HG03097 (cell line): Measurements from ENCODE around the gene KCNK7.
"Not testable (repeated sequence)": the region's sequence is repeated elsewhere in the genome, so short reads cannot be mapped to it uniquely, and the experiment has no call there.

Experiments
- ATAC-seq: cut with Tn5 transposase; IDR thresholded peaks from one replicate; pipeline ENCODE4 v1.9.1; 2021; ENCODE audit not compliant: unreplicated experiment, low FRiP score

KCNK7 gene, protein sequence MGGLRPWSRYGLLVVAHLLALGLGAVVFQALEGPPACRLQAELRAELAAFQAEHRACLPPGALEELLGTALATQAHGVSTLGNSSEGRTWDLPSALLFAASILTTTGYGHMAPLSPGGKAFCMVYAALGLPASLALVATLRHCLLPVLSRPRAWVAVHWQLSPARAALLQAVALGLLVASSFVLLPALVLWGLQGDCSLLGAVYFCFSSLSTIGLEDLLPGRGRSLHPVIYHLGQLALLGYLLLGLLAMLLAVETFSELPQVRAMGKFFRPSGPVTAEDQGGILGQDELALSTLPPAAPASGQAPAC

DNA sequence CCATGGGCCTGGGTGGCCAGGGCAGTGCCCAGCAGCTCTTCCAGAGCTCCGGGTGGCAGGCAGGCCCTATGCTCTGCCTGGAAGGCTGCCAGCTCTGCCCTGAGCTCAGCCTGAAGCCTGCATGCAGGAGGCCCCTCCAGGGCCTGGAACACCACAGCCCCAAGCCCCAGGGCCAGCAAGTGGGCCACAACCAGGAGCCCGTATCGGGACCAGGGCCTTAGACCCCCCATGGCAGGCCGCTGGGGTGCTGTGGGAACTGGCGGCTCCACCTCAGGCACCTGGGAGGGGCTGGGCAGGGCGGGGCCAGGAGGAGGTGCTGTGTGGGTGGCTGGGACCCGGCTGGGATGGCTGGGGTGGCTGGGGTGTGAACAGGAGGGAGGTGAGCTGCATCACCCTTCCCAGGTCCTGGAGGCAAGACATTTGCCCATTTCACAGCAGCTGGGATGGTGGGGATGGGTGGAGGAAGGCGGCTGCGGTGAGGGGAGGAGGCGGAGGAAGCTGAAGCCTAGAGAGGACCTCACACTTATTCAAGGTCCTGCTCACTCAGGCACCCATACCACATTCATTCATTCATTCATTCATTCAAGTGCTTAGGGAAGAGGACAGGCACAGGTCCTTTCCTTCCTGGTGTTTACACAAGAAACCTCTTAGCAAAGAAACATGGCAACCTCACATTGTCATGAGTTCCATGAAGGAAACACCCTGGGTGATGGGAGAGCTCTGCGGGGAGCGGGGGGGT lies at the start of gene KCNK7:
Gene KCNK7 (minus strand): TSS at position 258 of the 739 bp plus-strand sequence. CDS start 28 bp downstream, at position 230.
- ATAC-seq = no peak

DNA sequence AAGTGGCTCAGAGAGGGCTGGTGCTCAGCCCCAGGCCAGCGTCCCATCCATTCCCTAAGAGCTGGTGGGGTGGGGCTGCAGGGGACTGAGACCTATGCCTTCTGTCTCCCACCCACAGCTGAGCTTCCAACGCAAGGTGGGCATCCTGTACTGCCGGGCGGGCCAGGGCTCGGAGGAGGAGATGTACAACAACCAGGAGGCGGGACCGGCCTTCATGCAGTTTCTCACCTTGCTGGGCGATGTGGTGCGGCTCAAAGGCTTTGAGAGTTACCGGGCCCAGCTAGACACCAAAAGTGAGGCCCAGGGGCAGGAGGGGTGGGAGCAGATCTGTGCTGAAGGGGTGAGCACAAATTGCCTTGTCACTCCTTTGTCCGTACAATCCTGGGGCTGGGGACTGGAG lies 49.2 kb upstream of the KCNK7 start:
- no peak for ATAC-seq

DNA sequence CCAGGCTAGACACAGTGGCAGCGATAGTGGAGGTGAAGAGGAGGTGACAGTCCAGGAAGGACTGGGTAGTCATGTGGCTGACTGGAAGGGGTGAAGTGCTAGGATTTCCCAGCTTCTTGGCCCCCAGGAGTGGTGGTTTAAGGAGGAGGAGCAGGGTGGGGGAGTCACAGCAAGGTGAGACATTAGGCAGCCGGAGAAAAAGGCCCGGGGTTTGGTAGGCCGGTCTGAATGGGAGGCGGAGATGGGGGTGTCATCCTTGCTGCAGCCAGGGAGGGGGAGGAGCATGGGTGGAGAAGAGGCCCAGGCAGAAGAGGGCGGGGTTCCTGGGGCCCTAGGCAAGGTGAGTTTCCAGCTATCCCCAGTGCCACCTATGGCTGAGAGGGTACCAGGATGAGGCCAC lies 48.4 kb upstream of the KCNK7 start:
- ATAC-seq = no peak

DNA sequence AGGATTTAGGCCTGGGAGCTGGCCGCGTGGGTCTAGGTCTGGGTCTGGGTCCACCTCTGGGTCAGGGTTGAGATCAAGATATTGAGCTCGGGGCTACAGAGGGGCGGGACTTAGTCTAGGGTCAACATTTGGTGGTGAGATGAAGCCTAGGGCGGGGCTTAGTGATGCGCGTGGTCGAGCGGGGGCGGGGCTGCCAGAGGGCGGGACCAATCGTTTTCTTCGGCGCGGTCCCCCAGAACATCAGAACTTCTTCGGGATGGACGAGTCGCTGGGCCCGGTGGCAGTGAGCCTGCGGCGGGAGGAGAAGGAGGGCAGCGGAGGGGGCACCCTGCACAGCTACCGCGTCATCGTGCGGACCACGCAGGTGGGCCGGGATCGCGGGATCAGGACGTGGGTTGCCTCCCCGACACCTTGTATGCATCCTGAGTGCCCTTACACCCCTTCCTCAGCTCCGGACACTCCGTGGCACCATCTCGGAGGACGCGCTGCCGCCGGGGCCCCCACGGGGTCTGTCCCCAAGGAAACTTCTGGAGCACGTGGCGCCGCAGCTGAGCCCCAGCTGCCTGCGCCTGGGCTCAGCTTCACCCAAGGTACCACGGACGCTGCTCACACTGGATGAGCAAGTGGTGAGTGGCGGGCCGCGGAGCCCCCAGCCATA lies 46.5 kb upstream of the KCNK7 start:
- no peak for ATAC-seq

DNA sequence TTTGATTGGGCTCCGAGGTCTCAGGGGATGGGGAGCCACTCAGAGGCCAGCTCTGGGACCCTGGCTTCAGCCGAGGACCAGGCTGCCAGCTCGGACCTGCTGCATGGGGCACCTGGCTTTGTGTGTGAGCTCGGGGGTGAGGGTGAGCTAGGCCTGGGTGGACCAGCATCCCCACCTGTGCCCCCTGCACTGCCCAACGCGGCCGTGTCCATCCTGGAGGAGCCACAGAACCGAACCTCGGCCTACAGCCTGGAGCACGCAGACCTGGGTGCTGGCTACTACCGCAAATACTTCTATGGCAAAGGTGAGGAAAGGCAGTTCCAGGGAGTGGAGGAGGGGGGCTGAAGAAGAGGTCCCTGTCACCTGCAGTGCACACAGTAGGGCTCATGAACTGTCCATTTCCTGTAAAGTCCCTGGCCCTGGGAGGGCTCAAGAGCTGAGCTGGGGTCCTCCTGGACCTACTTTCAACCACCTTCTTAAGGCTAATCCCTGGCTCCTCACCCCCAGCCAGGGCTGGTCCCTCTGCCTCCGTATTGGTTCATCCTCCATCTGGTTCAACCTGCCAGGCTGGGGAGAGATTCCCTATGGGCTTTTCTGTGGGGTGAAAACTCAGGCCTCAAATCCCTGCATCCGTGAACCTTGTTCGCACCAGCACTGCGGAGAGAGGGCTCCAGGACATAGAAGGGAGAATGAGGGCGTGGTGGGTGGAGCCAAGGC lies 45.9 kb upstream of the KCNK7 start:
- ATAC-seq = no peak

DNA sequence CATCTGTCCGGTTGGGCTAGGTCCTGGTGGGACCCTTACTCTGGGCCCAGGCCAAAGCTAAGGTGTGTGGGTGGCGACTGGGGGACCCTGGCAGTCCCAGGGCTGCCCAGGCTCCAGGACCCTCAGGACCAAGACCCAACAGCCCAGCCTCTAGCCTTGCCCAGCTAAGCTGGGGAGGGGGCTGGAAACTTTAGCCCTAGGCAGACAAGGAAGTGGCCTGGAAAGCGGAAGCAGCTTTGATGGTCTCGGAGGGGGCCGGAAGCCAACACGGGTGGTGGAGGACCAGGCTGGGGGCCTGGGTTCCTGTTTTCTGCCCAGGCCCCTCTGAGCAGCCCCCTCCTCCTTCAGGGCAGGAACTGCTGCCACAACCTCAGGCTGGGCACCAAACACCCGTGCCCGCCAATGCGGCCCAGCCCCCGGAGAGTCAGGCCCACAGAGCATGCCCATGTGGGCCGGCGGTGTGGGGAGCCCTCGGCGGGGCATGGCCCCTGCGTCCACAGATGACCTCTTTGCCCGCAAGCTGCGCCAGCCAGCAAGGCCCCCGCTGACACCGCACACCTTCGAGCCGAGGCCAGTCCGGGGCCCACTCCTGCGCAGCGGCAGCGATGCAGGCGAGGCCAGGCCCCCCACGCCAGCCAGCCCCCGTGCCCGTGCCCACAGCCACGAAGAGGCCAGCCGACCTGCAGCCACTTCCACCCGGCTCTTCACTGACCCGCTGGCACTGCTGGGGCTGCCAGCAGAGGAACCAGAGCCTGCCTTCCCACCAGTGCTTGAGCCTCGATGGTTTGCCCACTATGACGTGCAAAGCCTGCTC lies 45.1 kb upstream of the KCNK7 start:
- peak; percentile 1 for ATAC-seq

DNA sequence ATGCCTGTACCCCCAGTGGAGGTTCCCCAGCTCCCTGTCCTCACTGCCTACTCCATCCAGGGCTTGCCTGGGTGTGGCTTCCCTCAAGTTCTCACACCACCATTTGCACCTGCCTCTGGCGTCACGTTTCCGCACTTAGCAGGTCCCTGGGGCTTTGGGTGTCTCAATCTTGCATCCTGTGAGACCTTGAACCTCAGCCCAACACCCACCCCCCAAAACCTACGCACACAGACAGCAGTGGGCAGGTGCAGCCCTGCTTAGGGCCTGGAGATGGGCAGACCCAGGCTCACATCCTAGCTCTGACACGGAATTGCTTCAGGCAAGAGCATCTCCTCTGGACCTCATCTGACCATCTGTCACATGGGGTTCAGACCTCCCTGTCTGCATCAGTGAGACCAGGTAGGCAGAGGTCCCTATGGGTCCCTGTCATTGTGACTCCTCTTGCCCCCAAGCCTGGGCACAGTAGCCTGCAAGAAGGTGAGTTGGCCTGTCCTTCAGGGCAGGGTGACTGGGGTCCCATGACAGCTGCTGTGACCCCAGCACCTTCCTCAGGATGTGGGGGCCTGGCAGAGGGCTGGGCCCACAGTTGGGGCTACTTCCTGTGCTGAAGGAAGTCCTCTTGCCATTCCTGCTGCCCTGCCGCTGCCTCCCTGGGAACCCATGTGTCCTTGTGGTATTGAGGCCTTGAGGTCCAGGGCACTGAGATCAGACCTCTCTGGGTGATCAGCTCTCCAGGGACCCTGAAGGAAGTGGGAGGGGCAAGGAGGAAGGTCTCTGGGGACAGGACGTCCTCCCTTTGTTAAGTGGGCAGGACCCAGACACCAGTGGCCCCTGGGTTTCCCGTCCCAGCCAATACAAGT lies 44.3 kb upstream of the KCNK7 start:
- peak; percentile 33 for ATAC-seq

DNA sequence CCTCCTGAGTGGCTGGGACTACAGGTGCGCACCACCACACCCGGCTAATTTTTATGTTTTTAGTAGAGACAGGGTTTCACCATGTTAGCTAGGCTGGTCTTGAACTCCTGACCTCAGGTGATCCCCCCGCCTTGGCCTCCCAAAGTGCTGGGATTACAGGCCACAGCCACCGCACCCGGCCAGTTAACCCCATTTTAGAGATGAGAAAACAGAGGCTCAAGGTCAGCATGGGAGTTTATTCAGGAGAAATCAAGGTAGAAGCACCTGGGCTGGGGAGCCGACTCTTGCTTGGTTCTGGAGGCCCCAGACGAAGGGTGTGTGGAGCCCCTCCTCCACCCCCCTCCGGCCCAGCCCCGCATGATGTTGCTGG lies 43.6 kb upstream of the KCNK7 start:
- ATAC-seq = not testable (repeated sequence)

DNA sequence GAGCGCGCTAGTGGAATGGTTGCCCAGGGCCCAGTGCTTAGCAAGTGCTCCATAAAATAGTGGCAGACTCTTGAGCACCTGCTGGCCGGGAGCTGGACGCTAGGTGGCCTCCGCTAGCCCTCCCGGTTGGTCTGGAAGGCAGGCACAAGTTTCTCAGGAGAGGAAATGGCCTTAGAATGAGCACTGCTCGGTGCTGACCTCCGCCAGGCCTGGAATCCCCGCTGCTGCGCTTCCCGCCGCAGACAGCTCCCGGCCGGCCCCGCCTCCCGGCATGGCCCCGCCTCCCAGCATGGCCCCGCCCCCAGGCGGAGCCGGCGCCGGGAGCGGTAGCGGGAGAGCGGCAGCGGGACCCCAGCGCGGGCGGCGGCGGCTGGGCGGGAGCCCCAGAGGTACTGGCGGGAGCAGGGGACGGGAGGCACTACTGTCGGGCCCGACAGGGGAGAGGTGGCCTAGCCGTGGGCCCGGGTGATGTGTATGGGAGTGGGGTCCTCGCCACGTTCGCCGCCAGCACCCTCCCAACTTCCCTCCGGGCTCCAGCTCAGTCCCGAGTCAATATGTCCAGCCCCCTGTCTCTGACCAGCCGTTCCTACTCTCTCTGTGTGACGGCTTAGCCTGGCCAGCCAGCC lies 42.3 kb upstream of the KCNK7 start, which contains the start of gene SIPA1:
Gene SIPA1 (plus strand): TSS at position 308 of the 626 bp plus-strand sequence. CDS start 2,821 bp downstream, outside the sequence.
- ATAC-seq = peak; percentile 30

DNA sequence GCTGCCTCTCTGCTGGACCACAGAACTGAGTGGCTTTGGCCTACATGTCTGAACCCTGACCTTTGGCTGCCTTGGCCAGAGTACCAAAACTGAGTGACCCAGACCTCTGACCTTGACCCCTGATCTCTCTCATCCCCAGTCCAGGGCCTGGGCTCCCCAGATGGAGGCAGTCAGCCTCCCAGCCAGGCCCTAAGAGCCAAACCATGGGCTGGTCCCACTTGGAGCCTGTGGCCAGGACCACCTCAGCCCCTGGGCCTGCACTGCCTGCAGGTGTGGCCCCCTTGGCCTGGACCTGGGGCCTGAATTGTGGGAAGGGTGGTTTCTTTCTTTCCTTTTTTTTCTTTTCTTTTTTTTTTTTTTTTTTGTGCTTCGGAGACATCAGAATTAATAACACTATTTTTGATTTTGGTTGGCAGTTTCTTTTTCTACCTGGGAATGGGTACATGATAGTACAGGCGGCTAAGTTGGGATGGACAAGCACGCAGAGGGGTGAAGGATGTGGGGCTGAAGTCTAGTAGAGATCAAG lies 41.5 kb upstream of the KCNK7 start:
- no peak for ATAC-seq

DNA sequence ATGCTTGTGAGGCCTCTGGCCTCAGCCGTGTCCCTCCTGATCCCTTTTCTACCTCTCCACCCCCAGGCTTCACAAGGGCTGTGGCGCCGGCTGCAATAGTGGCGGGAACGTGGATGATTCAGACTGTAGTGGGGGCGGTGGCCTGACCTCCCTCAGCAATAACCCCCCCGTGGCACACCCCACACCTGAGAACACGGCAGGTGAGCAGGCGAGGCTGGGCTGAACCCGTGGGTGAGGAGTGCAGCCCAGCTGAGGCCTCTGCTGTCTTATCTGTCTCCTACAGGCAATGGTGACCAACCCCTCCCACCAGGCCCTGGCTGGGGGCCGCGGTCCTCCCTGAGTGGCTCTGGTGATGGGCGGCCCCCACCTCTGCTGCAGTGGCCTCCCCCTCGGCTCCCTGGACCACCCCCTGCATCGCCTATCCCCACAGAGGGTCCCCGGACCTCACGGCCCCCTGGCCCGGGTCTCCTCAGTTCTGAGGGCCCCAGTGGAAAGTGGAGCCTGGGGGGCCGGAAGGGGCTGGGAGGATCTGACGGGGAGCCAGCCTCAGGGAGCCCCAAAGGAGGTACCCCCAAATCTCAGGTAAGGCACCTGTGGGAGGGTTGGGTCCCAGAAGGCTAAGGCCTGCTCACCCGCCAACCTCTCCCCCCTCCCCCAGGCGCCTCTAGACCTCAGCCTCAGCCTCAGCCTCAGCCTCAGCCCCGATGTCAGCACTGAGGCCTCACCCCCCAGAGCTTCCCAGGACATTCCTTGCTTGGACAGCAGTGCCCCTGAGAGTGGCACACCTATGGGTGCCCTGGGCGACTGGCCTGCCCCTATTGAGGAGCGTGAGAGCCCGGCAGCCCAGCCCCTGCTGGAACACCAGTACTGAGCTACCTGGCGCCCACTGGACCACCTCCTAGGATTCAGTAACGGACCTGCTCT lies 40.8 kb upstream of the KCNK7 start:
- no peak for ATAC-seq

DNA sequence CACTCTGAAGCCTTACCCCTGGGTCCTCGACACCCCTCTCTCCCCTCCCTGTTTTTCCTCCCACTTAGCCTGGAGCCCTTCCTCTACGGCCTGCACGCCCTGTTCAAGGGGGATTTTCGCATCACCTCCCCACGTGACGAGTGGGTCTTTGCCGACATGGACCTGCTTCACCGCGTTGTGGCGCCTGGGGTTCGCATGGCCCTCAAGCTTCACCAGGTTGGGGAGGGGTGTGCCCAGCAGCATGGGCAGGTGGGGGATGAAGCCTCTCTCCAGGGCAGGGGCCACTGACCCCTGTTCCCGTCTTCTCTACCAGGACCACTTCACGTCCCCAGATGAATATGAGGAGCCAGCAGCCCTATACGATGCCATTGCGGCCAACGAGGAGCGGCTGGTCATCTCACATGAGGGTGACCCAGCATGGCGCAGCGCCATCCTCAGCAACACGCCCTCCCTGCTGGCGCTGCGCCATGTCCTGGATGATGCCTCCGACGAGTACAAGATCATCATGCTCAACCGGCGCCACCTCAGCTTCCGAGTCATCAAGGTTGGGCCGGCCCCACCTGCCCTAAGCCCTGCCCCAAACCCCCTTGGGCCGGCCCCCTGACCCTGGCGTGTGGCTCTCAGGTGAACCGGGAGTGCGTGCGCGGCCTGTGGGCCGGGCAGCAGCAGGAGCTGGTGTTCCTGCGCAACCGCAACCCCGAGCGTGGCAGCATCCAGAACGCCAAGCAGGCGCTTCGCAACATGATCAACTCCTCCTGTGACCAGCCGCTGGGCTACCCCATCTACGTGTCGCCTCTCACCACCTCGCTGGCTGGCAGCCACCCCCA lies 39.5 kb upstream of the KCNK7 start:
- ATAC-seq = no peak

DNA sequence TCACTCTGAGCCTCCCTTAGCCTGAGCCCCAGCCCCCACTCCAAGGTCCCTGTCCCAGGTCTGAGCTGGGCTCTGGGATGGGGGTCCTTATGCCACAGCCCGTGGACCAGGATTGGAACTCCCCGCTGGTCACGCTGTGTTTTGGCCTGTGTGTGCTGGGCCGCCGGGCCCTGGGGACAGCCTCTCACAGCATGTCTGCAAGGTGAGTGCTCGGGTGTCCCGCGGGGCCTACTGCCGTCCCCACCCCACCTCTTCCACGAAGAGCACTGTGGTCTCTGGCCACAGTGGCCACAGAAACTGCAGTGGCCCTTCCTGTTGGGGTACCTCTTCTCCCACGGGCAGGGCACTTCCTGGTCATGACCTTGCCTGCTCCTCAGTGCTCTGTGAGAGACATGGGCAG lies 38.8 kb upstream of the KCNK7 start:
- no peak for ATAC-seq

DNA sequence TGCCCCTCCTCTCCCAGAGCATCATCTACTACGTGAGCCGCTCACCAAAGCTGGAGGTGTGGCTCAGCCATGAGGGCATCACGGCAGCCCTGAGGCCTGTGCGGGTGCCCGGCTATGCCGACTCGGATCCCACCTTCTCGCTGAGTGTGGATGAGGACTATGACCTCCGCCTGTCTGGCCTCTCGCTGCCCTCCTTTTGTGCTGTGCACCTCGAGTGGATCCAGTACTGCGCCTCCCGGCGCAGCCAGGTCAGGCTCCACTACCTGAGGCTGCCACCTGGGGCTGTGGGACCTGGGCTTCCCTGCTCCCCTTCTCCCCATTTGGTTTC lies 38.5 kb upstream of the KCNK7 start:
- no peak for ATAC-seq

DNA sequence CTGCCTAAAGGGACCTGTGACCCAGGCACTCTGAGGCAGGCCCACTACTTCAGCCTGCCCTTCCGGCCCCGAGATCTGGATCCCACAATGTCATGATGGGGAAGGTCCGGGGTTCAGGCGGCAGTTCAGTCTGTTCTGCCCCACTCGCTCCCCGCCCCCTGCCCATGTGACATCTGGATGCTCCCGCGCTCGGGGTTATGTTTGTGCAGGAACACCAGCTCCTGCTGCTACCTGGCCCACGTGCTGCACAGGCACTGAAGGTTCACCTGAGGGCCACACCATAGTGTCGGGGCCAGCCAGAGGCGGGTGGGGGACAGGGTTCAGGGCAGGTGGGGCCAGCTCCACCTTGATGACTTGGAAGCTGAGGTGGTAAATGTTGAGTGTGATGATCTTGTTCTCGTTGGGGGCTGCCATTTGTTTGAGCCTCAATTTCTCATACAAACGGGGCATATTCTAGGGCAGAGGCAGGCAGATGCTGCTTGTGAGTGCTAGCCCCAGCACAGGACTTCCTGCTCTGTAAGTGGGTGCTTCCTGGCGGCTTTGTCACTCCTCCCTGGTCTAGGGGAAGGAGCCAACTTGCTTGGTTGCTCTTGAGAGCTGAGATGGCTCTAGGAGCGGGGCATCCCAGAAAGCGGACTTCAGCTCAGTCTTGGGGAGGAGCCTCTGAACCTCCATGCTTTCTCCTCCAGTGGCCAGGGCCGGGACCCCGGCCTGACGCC lies 37.9 kb upstream of the KCNK7 start:
- no peak for ATAC-seq

DNA sequence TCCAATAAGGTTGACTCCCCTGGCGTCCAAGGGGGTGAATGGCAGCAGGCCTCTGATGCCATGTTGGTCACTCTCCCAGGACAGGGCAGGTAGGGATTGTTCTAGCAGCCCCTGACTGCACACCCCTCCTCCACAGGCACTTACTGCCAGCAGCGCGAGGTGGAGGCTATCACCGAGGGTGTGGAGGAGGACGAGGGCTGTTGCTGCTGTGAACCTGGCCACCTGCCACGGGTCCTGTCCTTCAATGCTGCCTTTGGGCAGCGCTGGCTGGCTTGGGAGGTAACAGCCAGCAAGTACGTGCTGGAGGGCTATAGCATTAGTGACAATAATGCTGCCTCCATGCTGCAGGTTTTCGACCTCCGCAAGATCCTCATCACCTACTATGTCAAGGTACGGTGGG lies 34.6 kb upstream of the KCNK7 start:
- no peak for ATAC-seq
